ENCODE measurements around the gene KDM3A.

DNA sequence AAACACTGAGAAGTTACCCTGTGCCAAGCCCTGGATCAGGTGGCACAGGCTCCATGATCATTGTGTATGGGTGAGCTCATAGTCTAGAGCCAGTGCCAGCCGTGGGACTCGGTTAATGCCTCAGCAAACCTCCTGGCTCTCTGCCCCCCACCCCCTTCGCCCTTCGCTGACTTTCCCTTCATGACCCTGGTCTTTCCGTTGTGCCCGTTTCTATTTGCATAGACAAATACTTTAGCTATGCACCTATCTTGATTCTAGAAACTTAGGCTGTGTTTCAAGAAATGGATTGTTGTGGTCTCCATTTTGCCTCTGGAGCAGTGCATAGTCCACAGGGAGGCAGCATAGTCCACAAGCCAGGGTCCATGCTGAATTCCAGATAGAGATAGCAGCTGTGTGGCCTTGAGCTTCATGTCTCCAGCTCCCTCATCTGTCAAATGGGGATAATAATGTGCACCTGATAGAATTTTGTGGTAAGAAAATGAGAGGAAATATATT lies 44.8 kb upstream of the KDM3A start:
- TF ChIP-seq FOXA1 (IDR thresholded peaks at IDR 0.05) (no peak), ARNT (IDR thresholded peaks at IDR 0.05) (no peak), BHLHE40 (IDR thresholded peaks at IDR 0.05; ENCODE audit: borderline replicate concordance) (no peak), CTBP1 (IDR thresholded peaks at IDR 0.05; ENCODE audit: borderline replicate concordance) (no peak), ELF4 (IDR thresholded peaks at IDR 0.05) (no peak), TARDBP (IDR thresholded peaks at IDR 0.05) (no peak), SP1 (IDR thresholded peaks at IDR 0.05) (no peak), NFRKB (IDR thresholded peaks at IDR 0.05) (no peak), LEF1 (IDR thresholded peaks at IDR 0.05; ENCODE audit: borderline replicate concordance) (no peak), HDGF (IDR thresholded peaks at IDR 0.05; ENCODE audit: borderline replicate concordance) (no peak)

Measured in HEK293T (cell line).